ENCODE data around the gene DNASE2. TPM values are rescaled to one million over a fixed set of nuclear protein-coding genes. Genes with fewer than 3 reads are reported as not detected.
A peak's percentile ranks its signal among the peaks of the same experiment; 100 is the strongest.

Gene DNASE2
- total RNA-seq, 4 donors from 2014 or later = 26.6 to 37.4 (median 31.2) TPM

GRCh38 chr19:12888006-12888603, 6.9 kb upstream of the DNASE2 start:
- no peak overlapping the region for H3K4me3 ChIP-seq
- H3K27me3 ChIP-seq = peaks cover 0 to 43% (median 21%) of the 10 kb centered on the region in 4 donors
- H3K9me3 ChIP-seq = peaks cover 0 to 13% (median 6%) of the 10 kb centered on the region in 4 donors
- H3K4me1 ChIP-seq = peaks cover 28 to 40% (median 38%) of the 10 kb centered on the region in 4 donors
- no peak for DNase-seq (ENCODE audit: extremely low spot score)
- TF ChIP-seq CTCF (IDR thresholded peaks at IDR 0.05) (no peak), EP300 (IDR thresholded peaks at IDR 0.05) (no peak), POLR2AphosphoS5 (IDR thresholded peaks at IDR 0.05) (no peak), POLR2A (IDR thresholded peaks at IDR 0.05; ENCODE audit: low read depth) (no peak)
- 87% methylated on average over 5 of the region's 5 CpGs for WGBS
- H3K27ac ChIP-seq (replicated peaks in 1 of 4) = no peak overlapping the region
- intact Hi-C loops (cut with DNase I) = no loop called here
- H3K36me3 ChIP-seq = peaks cover 0 to 6% (median 3%) of the 10 kb centered on the region in 4 donors

GRCh38 chr19:12886969-12887747, 5.9 kb upstream of the DNASE2 start, which contains the start of gene KLF1:
Gene KLF1, minus strand, starts transcription at chr19:12887201. Its CDS starts 61 bp downstream, at chr19:12887140.
- Histone ChIP-seq H3K27me3 (peaks cover 0 to 43% (median 21%) of the 10 kb centered on the region in 4 donors), H3K4me1 (peaks cover 27 to 35% (median 33%) of the 10 kb centered on the region in 4 donors), H3K9me3 (peaks cover 0 to 13% (median 6%) of the 10 kb centered on the region in 4 donors), H3K27ac (replicated peaks in 1 of 4) (no peak within 1 kb of the TSS), H3K36me3 (no peaks in the 10 kb centered on the region), H3K4me3 (peak within 1 kb of the TSS; percentile 47 to 56 (median 52))
- TF ChIP-seq POLR2A (IDR thresholded peaks at IDR 0.05; ENCODE audit: low read depth) = no peak
- TF ChIP-seq POLR2AphosphoS5 (IDR thresholded peaks at IDR 0.05) = no peak
- no peak for TF ChIP-seq CTCF (IDR thresholded peaks at IDR 0.05)
- no peak for DNase-seq (ENCODE audit: extremely low spot score)
- intact Hi-C loops (cut with DNase I) = no loop called here
- WGBS = 82% methylated on average over 13 of the region's 17 CpGs

DNA sequence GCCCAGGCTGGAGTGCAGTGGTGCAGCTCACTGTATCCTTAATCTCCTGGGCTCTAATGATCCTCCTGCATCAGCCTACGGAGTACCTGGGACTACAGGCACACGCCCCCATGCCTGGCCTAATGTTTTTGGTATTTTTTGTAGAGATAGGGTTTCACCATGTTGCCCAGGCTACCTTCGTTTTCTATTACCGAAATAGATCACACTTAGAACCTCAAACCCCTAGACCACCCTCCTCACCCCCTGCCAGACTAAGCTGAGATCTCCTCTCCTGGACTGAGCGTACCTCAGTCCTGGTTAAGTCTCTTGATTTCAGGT, 5.4 kb upstream of the DNASE2 start:
- intact Hi-C loops (cut with DNase I) = no loop called here
- Histone ChIP-seq H3K36me3 (no peaks in the 10 kb centered on the region), H3K27ac (replicated peaks in 1 of 4) (no peak overlapping the region), H3K9me3 (peaks cover 0 to 13% (median 6%) of the 10 kb centered on the region in 4 donors), H3K4me3 (no peak overlapping the region), H3K27me3 (peaks cover 0 to 43% (median 21%) of the 10 kb centered on the region in 4 donors), H3K4me1 (peaks cover 25 to 35% (median 29%) of the 10 kb centered on the region in 4 donors)
- 80% methylated on average over 5 of the region's 5 CpGs for WGBS
- no peak for TF ChIP-seq POLR2AphosphoS5 (IDR thresholded peaks at IDR 0.05)
- no peak for TF ChIP-seq EP300 (IDR thresholded peaks at IDR 0.05)
- no peak for TF ChIP-seq CTCF (IDR thresholded peaks at IDR 0.05)
- TF ChIP-seq POLR2A (IDR thresholded peaks at IDR 0.05; ENCODE audit: low read depth) = no peak
- DNase-seq (ENCODE audit: extremely low spot score) = no peak

- H3K27me3 ChIP-seq = peaks cover 0 to 43% (median 21%) of the 10 kb centered on the region in 4 donors
- TF ChIP-seq POLR2AphosphoS5 (IDR thresholded peaks at IDR 0.05) (no peak), CTCF (IDR thresholded peaks at IDR 0.05) (no peak), POLR2A (IDR thresholded peaks at IDR 0.05; ENCODE audit: low read depth) (no peak)
- intact Hi-C loops (cut with DNase I) = loop anchor here (1.0 kb wide), 1 partner anchor 79 kb away; no protein-coding TSS in a partner anchor
- H3K4me1 ChIP-seq = peaks cover 23 to 33% (median 26%) of the 10 kb centered on the region in 4 donors
- WGBS = 37% methylated on average over 5 of the region's 53 CpGs
- H3K9me3 ChIP-seq = peaks cover 0 to 13% (median 6%) of the 10 kb centered on the region in 4 donors
- DNase-seq (ENCODE audit: extremely low spot score) = no peak
- peak overlapping the region in 1 of 4 donors; percentile 14 for H3K27ac ChIP-seq (replicated peaks in 1 of 4)
- H3K4me3 ChIP-seq = peak overlapping the region; percentile 47 to 56 (median 52)
- no peaks in the 10 kb centered on the region for H3K36me3 ChIP-seq
Observed at GRCh38 chr19:12885749-12886650, 4.8 kb upstream of the DNASE2 start.

Measured in esophagus muscularis mucosa (tissue), 4 donors.